NCI-H2196 (cell line): ENCODE results near the gene STIL.
"Not testable (repeated sequence)": the region's sequence is repeated elsewhere in the genome, so short reads cannot be mapped to it uniquely, and the experiment has no call there.

Experiments used
- DNase-seq: peaks from one replicate; lab custom pipeline; 2025; ENCODE audit not compliant: unreplicated experiment; lab: John Stamatoyannopoulos, UW

STIL gene

GRCh38 chr1:47313915-47314664 lies at the start of gene STIL:
STIL (minus strand) TSS chr1:47314147; CDS start chr1:47310319, 3,828 bp downstream.
- DNase-seq: peak; percentile 99

DNA sequence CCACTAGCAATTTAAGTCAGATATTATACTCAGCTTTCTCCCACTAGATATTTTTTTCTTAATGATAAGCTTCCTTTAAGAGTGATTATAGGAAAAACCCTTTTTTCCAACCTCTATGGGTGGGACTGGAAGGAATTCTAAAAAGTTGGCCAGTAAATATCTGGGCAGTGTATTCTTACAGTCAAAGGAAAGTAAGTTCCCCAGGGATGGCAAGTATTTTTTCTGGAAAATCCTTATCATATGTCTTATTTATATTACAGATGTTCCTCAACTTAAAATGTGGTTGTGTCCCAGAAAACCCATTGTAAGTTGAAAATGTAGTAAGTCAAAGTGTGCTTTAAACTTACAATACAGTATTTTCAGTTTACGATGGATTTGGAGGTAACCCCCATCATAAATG lies 48.9 kb upstream of the STIL start:
- DNase-seq: no peak

DNA sequence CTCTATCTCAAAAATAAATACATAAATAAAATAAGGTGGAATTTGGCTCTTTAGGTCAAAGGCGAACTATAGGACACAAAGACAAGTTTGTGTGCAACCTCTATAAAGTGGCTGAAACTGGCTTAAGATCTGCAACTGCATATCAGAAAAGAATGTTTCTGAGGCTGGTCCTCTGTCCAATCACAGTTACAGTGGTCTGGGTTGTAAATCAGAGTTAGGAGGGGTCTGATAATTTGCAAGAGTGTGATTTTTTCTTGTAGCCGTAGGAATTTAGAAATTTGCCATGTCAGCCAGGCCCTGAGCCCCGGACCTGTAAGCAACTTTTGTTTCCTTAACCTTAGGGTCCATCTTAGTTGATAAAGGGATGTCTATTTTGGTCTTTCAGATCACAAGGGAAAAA lies 47.4 kb upstream of the STIL start:
- DNase-seq: no peak

DNA sequence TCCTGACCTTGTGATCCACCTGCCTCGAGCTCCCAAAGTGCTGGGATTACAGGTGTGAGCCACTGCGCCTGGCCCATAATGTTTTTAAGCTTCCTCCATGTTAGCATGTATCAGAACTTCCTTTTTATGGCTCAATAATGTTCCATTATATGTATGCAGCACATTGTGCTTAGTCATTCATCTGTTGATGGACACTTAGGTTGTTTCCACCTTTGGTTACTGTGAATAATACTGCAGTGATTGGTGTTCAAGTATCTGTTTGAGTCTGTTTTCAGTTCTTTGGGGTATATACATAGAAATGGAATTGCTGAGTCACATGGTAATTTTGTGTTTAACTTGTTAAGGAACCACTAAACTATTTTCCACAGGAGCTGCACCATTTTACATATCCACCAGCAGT lies 37.4 kb upstream of the STIL start:
- no peak for DNase-seq

DNA sequence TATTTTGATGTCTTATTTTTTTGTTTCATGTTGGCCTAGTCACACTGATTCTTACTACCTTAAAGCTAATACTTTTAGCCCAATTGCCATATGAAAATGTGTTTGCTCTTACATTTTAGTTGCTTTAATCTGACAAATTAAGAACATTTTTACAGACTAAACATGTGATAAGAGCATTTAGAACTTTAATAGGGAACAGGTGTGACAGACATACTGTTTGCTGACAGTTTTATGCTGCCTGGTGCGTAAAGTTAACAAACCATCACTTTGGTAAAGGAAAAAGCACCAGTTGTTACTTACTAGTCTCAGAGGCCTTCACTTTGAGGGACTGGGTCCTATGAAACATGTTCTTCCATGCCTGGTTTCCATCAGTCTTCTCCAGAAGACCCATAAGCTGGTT lies 34.3 kb upstream of the STIL start:
- no peak for DNase-seq

- no peak for DNase-seq
Observed at GRCh38 chr1:47347735-47348134, 33.8 kb upstream of the STIL start.

GRCh38 chr1:47346979-47347378 lies 33.0 kb upstream of the STIL start:
- not testable (repeated sequence) for DNase-seq

DNA sequence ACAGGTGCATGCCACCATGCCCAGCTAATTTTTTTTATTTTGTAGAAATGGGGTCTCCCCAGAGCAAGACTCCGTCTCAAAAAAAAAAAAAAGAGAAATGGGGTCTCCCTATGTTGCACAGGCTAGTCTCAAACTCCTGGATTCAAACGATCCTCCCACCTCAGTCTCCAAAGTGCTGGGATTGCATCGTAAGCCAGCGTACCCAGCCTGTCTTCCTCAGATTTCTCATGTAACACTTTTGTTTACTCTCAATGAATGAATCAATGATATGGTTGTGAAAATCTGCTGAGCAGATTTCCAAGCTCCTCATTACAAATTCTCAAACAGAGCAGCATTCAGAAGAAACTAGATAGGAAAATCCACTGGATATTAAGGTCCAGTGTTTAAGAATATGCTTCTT lies 26.3 kb upstream of the STIL start:
- DNase-seq: no peak

- no peak for DNase-seq
Observed at GRCh38 chr1:47338249-47339077, 24.5 kb upstream of the STIL start.

GRCh38 chr1:47337350-47337749 lies 23.4 kb upstream of the STIL start:
- DNase-seq: no peak

- DNase-seq: no peak
Observed at GRCh38 chr1:47334765-47335435, 21.0 kb upstream of the STIL start.

DNA sequence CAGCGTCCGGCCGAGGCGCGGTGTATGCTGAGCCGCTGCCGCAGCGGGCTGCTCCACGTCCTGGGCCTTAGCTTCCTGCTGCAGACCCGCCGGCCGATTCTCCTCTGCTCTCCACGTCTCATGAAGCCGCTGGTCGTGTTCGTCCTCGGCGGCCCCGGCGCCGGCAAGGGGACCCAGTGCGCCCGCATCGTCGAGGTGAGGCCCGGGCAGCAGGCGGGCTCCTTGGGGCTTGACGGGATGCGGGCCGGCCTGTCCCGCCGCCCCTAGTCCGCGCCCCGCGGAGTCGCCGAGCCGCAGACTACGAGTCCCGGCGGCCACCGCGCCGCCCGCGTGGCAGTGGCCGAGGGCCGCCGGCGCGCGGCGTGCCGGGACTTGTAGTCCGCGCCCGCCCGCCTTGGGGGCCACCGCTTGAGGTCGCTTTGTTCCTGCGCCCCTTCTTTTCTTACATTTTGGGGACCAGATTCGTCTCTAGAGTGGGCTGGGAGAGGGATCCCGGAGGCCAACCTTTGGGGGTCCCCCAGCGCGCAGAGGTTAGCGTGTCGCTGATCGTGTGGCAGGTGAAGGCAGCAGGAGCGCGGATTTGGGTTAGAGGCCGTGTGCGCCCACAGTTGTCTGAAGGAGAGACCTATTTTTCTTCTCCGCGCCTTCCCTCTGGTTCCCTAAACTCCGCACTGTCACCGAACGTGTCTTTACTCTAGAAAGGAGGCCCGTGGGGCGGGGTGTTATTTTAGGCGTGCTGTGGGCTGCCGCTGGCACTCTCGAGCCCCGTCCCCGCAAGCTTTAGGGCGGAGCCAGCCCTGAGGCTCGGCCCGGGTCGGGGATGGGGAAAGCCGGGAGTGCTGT lies 20.2 kb upstream of the STIL start:
- DNase-seq: peak; percentile 83

DNA sequence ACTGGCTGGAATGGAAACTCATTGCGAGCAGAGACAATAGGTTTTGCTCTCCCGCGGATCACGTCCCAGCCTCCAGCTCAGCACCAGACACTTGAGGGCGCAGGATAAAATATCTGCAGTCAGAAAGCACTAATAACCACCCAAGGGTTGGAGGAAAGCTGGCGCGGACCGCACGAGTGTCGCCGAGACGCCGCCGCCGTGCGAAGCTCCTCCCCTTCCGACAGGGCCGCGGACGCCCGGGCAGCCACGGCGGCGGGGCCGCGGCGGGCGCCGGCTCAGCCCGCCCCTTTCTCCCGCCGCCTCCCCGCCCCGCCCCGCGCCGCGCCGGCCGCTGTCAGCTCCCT lies 19.6 kb upstream of the STIL start, which contains the start of gene CMPK1:
Gene CMPK1 (plus strand): TSS at position 213 of the 344 bp plus-strand sequence. CDS start 156 bp downstream, outside the sequence.
- peak; percentile 82 for DNase-seq

DNA sequence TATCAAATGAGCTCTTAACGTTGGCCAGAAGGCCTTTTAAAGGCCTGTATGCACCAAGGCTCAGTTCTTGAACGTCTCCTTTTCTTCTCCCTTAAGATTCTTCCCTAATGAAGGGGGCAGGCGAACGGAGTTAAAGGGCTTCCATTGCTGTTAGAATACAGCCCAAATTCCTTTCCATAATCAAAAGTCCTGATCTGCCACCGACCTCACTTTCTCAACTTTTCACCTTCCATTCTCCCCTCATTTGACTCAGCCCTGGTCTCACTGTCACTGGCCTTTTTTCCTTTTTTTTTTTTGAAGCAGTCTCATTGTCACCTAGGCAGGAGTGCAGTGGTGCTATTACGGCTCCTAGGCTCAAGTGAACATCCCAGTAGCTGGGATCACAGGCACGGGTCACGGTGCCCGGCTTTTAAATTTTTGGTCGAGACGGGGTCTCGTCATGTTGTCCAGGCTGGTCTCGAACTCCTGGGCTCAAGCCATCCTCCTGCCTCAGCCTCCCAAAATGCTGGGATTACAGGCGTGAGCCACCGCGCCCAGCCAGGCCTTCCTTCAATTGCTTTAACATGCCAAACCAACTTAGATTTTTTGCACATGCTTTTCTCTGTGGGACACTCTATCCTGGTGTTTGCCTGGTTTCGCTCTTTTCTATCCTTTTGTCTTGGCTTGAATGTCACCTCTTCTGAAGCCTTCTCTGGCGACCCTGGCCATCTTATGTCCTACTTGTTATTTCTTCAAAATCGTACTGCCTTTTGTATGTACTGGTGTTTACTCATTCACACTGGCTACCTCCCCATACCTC lies 19.0 kb upstream of the STIL start:
- DNase-seq: no peak

- no peak for DNase-seq
Observed at GRCh38 chr1:47331875-47332274, 17.9 kb upstream of the STIL start.

DNA sequence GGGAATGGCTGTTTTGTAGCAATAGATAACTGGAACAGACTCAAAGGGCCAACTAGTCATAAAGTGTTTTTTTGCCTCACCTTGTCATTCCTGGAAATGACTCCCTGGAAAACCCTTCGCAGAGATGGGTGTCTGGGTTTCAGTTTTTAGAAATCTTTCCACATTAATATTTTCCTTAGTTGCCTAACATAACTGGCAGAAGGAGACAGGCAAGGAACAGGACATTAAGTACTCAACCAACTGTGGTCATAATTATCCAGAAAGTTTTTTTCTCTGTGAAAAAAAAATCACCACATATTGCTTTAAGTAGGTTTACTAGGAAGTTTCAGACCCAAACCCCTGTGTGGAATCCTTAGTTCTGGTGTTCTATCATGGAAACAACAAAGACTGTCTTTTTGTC lies 16.3 kb upstream of the STIL start:
- no peak for DNase-seq

GRCh38 chr1:47328992-47329391 lies 15.0 kb upstream of the STIL start:
- no peak for DNase-seq

DNA sequence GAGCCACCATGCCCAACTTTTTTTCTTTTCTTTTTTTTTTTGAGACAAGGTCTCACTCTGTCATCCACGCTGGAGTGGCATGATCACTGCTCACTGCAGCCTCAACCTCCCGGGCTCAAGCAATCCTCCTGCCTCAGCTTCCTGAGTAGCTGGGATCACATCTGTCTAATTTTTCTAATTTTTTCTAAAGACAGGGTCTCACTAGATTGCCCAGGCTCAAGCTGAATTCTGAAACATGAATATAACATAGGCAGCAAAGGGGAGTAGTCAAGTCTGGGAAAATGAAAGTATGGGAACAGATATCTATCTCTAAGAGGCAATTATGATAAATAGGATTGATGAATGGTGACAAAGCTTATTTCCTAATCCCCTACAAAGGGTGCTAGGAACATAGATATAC lies 12.3 kb upstream of the STIL start:
- DNase-seq: no peak

DNA sequence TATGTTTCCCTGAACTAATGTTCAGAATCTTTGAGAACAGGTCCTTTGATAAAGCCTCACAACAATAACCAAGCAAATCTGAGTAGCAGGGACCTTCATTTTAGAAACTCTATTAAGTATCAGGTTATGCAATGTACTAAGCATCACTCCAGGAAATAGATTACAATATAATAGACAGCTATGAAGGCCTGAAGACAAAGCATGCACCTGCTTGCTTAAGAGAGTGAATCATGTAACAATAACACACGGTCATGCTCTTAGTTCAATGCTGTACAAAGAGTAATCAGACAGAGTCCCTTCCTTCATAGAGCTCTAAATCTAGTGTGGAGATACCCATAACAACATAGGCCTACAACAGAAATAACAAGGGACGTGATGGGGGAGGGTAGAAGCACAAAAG lies 11.6 kb upstream of the STIL start:
- DNase-seq: peak; percentile 64

- DNase-seq: no peak
Observed at GRCh38 chr1:47324682-47325081, 10.7 kb upstream of the STIL start.
